HFFc6 (cell line): ENCODE results near the gene CERK. TPM values are rescaled to one million over a fixed set of nuclear protein-coding genes. Genes with fewer than 3 reads are reported as not detected.
A peak's percentile ranks its signal among the peaks of the same experiment; 100 is the strongest.

Experiments
- DNase-seq: peaks from one replicate; pipeline ENCODE4 v3.0.0-alpha.2; 2018
- H3K27ac Mint-ChIP-seq: 2 replicates; pipeline ENCODE4 v1.8.0; 2020; ENCODE audit warnings: mild to moderate bottlenecking, mixed read lengths
- H3K27me3 Mint-ChIP-seq: 2 replicates; pipeline ENCODE4 v1.8.0; 2021; ENCODE audit warnings: mild to moderate bottlenecking, moderate library complexity, mixed read lengths; ENCODE audit not compliant: insufficient read depth
- H3K36me3 Mint-ChIP-seq: 2 replicates; pipeline ENCODE4 v1.8.0; 2021; ENCODE audit warnings: low read depth, mixed read lengths
- H3K4me1 Mint-ChIP-seq: 2 replicates; pipeline ENCODE4 v1.8.0; 2020; ENCODE audit warnings: low read depth, mixed read lengths
- H3K4me3 Mint-ChIP-seq: 2 replicates; pipeline ENCODE4 v1.8.0; 2020; ENCODE audit warnings: mild to moderate bottlenecking, moderate library complexity, mixed read lengths
- H3K9me3 Mint-ChIP-seq: 2 replicates; pipeline ENCODE4 v1.8.0; 2020; ENCODE audit warnings: mild to moderate bottlenecking, mixed read lengths
- total RNA-seq, 6 experiments: library from RNA; stranded (reverse); fragmentation: NEBNext Ultra II Directional; extraction: Animal tissue kit (Norgen Biotek cat#: 25700); gene quantifications; 2 replicates in 1 of 6; 3 replicates in 5 of 6; pipeline ENCODE4 v1.2.3, GENCODE V29; 2021
- TF ChIP-seq, protein P1 (sequence below): fragments of 200-600 bp; sonication (generic); IDR thresholded peaks from 2 replicates; pipeline ENCODE4 v1.5.0; 2021; ENCODE audit warnings: antibody characterized with exemption, mild to moderate bottlenecking

CERK gene
- total RNA-seq, 6 experiments from 2014 or later: 49.1 to 54.8 (median 52.0) TPM

- H3K4me1 Mint-ChIP-seq: peaks cover 47% of the 10 kb centered on the region
- DNase-seq: no peak
- no peak overlapping the region for H3K4me3 Mint-ChIP-seq
Measured at GRCh38 chr22:46732513-46732912, 5.5 kb downstream of the CERK start.

DNA sequence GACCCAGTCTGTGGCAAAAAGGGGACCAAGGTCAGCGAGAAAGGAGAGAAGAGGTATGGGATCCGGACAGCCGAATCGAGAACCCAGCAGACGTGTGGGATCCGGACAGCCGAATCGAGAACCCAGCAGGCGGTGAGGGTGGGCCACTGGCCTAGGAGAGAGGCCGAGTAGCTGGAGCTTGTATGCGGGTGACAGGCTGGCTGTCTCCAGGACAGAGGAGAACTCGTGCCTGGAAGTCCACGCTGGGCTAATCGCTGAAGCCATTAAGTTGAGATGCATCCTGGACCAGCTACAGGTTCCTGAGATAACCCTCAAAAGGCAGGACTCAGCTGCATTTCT lies 6.0 kb downstream of the CERK start:
- H3K36me3 Mint-ChIP-seq: no peaks in the 10 kb centered on the region
- H3K9me3 Mint-ChIP-seq: no peaks in the 10 kb centered on the region
- no peaks in the 10 kb centered on the region for H3K27me3 Mint-ChIP-seq
- no peak for DNase-seq
- peaks cover 42% of the 10 kb centered on the region for H3K4me1 Mint-ChIP-seq
- TF ChIP-seq, protein P1, sequence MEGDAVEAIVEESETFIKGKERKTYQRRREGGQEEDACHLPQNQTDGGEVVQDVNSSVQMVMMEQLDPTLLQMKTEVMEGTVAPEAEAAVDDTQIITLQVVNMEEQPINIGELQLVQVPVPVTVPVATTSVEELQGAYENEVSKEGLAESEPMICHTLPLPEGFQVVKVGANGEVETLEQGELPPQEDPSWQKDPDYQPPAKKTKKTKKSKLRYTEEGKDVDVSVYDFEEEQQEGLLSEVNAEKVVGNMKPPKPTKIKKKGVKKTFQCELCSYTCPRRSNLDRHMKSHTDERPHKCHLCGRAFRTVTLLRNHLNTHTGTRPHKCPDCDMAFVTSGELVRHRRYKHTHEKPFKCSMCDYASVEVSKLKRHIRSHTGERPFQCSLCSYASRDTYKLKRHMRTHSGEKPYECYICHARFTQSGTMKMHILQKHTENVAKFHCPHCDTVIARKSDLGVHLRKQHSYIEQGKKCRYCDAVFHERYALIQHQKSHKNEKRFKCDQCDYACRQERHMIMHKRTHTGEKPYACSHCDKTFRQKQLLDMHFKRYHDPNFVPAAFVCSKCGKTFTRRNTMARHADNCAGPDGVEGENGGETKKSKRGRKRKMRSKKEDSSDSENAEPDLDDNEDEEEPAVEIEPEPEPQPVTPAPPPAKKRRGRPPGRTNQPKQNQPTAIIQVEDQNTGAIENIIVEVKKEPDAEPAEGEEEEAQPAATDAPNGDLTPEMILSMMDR: no peak
- no peak overlapping the region for H3K4me3 Mint-ChIP-seq
- no peak overlapping the region for H3K27ac Mint-ChIP-seq

More at GRCh38 chr22:46732513-46732912, 5.5 kb downstream of the CERK start:
- TF ChIP-seq, protein P1: no peak
- no peak overlapping the region for H3K27ac Mint-ChIP-seq
- no peaks in the 10 kb centered on the region for H3K9me3 Mint-ChIP-seq
- no peaks in the 10 kb centered on the region for H3K27me3 Mint-ChIP-seq
- no peaks in the 10 kb centered on the region for H3K36me3 Mint-ChIP-seq

DNA sequence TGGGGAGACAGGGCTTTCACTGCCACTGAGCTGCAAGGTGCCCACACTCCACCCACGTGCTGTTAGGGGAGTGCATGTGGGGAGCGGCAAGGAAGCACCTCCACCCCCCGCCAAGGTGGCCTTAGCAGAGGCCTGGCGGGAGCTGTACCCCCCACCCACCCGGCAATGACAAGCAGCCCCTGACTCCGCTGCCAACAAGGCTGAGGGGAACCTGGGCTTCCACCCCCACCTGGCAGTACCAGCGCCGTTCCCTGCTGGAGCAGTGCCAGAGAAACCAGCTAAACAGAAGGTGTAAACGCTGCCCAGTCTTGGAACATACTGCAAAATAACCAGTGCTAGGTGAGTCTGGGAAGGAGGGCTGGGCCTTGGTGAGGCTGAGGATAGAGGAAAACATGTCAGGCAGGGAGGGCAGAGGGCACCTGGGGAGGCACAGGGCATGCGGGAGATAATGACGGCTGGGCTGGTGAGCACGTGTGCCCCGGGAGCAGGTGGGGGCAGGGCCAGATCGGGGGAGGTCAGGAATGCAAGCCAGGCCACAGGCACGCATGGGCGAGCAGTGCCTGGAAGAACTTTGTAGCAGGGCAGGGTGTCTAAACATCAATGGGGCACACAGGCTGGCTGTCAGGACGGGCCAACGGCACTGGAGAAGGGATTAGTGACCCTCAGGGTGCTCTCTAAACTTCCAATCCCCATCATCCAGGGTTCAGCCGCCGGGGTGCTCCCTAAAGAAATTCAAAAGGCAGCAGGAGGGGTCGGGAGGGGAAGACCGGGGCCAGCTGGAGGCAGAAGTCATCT lies 6.6 kb downstream of the CERK start:
- Mint-ChIP-seq H3K9me3 (no peaks in the 10 kb centered on the region), H3K4me1 (peaks cover 37% of the 10 kb centered on the region), H3K27me3 (no peaks in the 10 kb centered on the region), H3K4me3 (no peak overlapping the region), H3K36me3 (no peaks in the 10 kb centered on the region), H3K27ac (peak overlapping the region; percentile 47)
- DNase-seq: no peak
- TF ChIP-seq, protein P1: no peak

DNA sequence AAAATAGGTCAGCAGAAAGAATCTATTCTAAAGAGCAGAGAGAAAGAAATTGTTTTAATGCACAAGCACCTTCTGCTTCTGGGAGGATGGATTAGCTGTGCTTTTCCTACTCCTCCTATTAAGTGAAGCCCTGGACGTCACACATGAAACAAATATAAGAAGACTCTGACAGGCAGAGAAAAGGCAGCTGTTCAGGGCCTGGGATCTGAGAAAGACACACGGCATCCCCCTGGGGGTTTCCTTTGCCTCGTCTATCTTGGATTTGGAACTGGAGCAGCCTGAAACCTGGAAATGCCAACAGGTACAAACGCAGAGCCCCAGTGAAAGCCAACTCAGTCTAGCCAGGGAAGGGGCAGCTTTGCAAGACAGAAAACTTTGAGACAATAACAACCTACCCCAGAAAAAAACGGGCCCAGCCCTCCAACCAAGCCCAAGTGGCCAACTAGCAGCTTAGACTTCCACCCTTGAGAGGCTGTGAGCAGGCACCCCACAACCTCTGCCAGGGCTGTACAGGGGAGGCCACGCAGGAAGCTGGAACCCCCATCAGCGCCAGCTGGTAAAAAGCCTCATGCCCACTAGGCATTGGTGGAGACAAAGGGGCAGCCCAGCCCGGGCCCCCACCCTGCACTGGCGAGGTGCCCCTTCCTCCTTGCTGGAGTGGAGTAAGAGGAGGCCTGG lies 7.3 kb downstream of the CERK start:
- Mint-ChIP-seq H3K4me3 (no peak overlapping the region), H3K27me3 (no peaks in the 10 kb centered on the region), H3K4me1 (peaks cover 31% of the 10 kb centered on the region), H3K36me3 (no peaks in the 10 kb centered on the region), H3K9me3 (no peaks in the 10 kb centered on the region), H3K27ac (peak overlapping the region; percentile 46; the same call in 1 of the 2 replicates)
- DNase-seq: no peak
- TF ChIP-seq, protein P1: no peak

- no peak overlapping the region for H3K27ac Mint-ChIP-seq
- H3K9me3 Mint-ChIP-seq: no peaks in the 10 kb centered on the region
- TF ChIP-seq, protein P1: no peak
- H3K4me1 Mint-ChIP-seq: peaks cover 15% of the 10 kb centered on the region
- H3K4me3 Mint-ChIP-seq: no peak overlapping the region
- no peak for DNase-seq
- no peaks in the 10 kb centered on the region for H3K27me3 Mint-ChIP-seq
- H3K36me3 Mint-ChIP-seq: peaks cover 8% of the 10 kb centered on the region; the same call in 1 of the 2 replicates
Measured at GRCh38 chr22:46728470-46728869, 9.6 kb downstream of the CERK start.
